ENCODE measurements around the gene TEX2. TPM values are rescaled to one million over a fixed set of nuclear protein-coding genes. Genes with fewer than 3 reads are reported as not detected.

The TEX2 gene
- total RNA-seq, 4 donors from 2014 or later, result 35.5 to 41.3 (median 36.9) TPM

DNA sequence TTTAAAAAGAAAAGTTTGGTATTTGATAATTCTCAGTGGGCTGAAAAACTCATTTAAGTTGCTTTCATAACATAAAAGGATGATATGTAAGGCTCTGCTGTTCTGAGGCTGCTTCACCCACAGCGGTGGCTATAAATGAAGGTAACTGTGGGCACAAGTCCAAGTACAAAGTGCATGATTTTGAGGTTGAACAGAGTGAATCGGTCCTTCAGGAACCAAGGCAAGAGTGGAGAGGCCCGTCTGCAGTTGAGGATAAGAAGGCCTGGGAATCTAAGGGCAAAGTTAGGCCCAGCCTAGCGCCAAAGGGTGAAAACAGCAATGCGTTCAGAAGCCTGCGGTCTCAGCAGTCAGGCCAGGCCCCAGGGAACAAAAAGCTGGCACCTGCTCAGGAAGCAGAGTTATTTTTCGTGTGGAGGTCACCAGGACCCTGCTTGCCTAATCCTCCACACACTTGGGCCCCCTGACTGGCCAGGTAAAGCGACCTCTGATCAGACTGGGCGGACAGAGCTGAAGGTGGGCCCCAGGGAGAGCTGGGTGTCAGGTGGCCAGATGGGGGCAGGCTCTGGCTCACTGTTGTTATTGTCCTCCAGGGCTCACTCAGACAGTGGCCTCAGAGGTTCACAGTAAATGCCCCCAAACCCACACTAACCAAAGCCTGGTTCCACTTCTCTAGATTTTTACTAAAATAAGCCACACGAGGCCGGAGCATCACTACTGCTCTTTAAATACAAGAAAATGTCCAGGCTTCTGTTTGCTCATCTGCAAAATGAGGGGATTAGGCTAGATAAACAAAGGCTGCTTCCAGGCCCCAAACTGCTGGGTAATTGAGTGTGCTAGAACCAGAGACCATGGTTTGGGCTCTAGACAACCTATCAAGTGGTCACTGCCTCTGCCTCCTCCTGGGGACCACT, 46.5 kb downstream of the TEX2 start:
- Histone ChIP-seq H3K4me3 (no peak overlapping the region), H3K9me3 (no peaks in the 10 kb centered on the region), H3K27me3 (no peaks in the 10 kb centered on the region), H3K4me1 (peaks cover 48% of the 10 kb centered on the region), H3K36me3 (peaks cover 22% of the 10 kb centered on the region), H3K27ac (peak overlapping the region; percentile 10)
- no peak for TF ChIP-seq POLR2A (IDR thresholded peaks at IDR 0.05)
- no peak for TF ChIP-seq EP300 (IDR thresholded peaks at IDR 0.05)
- TF ChIP-seq, protein P1, sequence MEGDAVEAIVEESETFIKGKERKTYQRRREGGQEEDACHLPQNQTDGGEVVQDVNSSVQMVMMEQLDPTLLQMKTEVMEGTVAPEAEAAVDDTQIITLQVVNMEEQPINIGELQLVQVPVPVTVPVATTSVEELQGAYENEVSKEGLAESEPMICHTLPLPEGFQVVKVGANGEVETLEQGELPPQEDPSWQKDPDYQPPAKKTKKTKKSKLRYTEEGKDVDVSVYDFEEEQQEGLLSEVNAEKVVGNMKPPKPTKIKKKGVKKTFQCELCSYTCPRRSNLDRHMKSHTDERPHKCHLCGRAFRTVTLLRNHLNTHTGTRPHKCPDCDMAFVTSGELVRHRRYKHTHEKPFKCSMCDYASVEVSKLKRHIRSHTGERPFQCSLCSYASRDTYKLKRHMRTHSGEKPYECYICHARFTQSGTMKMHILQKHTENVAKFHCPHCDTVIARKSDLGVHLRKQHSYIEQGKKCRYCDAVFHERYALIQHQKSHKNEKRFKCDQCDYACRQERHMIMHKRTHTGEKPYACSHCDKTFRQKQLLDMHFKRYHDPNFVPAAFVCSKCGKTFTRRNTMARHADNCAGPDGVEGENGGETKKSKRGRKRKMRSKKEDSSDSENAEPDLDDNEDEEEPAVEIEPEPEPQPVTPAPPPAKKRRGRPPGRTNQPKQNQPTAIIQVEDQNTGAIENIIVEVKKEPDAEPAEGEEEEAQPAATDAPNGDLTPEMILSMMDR (IDR thresholded peaks at IDR 0.05), result no peak
- TF ChIP-seq POLR2AphosphoS5 (IDR thresholded peaks at IDR 0.05), result no peak
- 68% methylated on average over 11 of the region's 11 CpGs for WGBS
- no peak for DNase-seq (ENCODE audit: low spot score in 2 of 2)

DNA sequence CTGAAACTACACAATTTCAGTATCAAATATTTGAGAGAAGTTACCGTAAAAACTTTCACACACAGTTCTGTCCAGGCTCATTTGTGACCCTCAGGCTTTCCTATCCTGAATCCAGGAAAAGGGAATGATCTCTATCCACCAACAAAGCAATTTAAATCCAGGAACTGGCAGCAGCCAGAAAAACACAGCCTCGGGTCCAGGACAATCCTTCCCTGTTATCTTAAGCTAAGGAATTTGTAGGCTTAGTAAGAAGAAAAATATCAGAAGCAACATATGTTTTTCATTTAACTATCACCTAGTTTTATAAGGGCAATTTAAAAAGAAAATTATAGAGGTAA, 47.1 kb downstream of the TEX2 start:
- H3K9me3 ChIP-seq, result no peaks in the 10 kb centered on the region
- peaks cover 48% of the 10 kb centered on the region for H3K4me1 ChIP-seq
- no peak for DNase-seq (ENCODE audit: low spot score in 2 of 2)
- 38% methylated on average over 2 of the region's 2 CpGs for WGBS
- H3K27ac ChIP-seq, result no peak overlapping the region
- peaks cover 22% of the 10 kb centered on the region for H3K36me3 ChIP-seq
- TF ChIP-seq, protein P1 (IDR thresholded peaks at IDR 0.05), result no peak
- TF ChIP-seq POLR2AphosphoS5 (IDR thresholded peaks at IDR 0.05) (no peak), POLR2A (IDR thresholded peaks at IDR 0.05) (no peak)
- no peaks in the 10 kb centered on the region for H3K27me3 ChIP-seq
- H3K4me3 ChIP-seq, result no peak overlapping the region

DNA sequence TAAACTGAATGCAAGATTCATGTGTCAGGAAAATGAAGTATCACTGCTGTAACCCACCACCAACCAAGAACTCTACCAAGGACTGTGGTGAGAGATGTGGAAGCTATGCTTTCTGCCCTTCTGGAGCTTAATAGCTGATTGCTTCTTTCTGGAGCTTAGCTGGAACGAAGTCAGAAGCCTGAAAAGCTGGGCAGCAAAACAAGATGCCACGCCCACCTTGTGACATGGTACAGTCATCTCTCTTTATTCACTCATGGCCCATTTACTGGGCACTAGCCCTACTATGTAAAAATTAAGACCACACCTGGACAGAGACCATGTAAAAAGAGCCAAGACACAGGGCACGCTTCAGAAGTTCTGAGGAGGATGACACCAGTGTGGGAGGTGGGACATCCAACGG, 48.1 kb downstream of the TEX2 start:
- WGBS, result 82% methylated on average over 4 of the region's 4 CpGs
- DNase-seq (ENCODE audit: low spot score in 2 of 2), result no peak
- no peak overlapping the region for H3K4me3 ChIP-seq
- H3K4me1 ChIP-seq, result peaks cover 46% of the 10 kb centered on the region
- no peak overlapping the region for H3K27ac ChIP-seq
- TF ChIP-seq EP300 (IDR thresholded peaks at IDR 0.05) (no peak), POLR2AphosphoS5 (IDR thresholded peaks at IDR 0.05) (no peak), POLR2A (IDR thresholded peaks at IDR 0.05) (no peak)
- TF ChIP-seq, protein P1 (IDR thresholded peaks at IDR 0.05), result no peak
- H3K36me3 ChIP-seq, result peaks cover 22% of the 10 kb centered on the region
- H3K9me3 ChIP-seq, result no peaks in the 10 kb centered on the region
- no peaks in the 10 kb centered on the region for H3K27me3 ChIP-seq

DNA sequence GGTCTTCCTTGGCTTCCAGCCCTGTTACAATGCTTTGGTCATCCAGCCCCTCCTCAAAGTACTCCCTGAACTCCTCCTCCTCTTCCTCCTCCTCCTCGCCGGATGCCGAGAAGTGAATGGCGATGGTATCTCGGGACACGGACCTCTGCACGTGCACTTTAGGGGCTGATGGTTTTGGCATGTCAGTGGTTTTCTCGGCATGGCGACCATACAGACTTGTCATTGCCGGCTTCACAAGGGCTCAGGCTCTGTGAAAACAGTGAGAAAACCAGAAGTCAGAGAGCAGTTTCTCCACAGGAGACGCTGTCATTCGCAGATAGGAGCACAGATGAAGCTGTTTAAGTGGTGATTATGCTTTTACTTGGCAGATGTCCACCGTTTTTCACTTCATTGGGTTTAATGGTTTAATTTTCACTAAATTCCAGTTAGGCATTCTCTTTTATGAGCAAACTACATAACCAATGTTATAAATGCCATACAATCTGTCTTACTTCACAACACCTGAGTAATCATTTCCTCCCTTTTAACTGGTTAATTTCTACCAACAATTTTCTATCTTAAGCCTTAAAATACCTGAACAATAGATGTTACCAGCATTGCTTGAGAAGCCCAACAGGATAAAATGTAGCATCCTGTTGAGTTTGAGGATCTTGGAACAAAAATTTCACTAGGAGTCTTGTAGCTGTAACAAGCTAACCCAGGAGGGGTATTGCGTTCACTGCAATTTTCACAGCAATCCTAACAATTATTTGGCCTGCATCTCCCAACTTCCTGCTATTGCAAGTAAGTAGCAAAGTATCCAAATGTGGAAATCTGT, 48.9 kb downstream of the TEX2 start:
- Histone ChIP-seq H3K9me3 (no peaks in the 10 kb centered on the region), H3K36me3 (peaks cover 22% of the 10 kb centered on the region), H3K27me3 (no peaks in the 10 kb centered on the region), H3K4me3 (no peak overlapping the region), H3K4me1 (peaks cover 46% of the 10 kb centered on the region), H3K27ac (no peak overlapping the region)
- 92% methylated on average over 14 of the region's 14 CpGs for WGBS
- no peak for DNase-seq (ENCODE audit: low spot score in 2 of 2)
- no peak for TF ChIP-seq POLR2AphosphoS5 (IDR thresholded peaks at IDR 0.05)
- TF ChIP-seq EP300 (IDR thresholded peaks at IDR 0.05), result no peak
- TF ChIP-seq, protein P1 (IDR thresholded peaks at IDR 0.05), result no peak
- no peak for TF ChIP-seq POLR2A (IDR thresholded peaks at IDR 0.05)

DNA sequence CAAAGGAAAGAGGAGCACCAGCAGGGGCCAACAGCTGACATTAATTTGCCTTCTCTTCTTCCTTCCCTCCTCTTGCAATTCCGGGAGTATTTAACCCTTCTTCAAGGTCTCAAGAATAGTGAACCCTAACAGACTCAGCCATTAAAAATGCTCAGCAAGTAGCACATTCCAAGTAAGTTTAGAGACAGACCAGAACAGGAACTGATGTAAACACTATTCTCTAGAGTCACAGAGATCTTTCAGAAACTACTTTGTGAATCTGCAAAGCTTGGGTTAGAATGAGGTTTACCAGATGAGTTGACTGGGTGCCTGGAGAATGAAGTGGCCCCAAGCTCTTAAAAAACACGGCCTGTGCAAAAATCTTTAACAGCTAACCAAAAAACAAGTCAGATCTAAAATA, 50.9 kb downstream of the TEX2 start:
- no peak for TF ChIP-seq POLR2AphosphoS5 (IDR thresholded peaks at IDR 0.05)
- TF ChIP-seq, protein P1 (IDR thresholded peaks at IDR 0.05), result no peak
- no peak for TF ChIP-seq POLR2A (IDR thresholded peaks at IDR 0.05)
- no peak for TF ChIP-seq EP300 (IDR thresholded peaks at IDR 0.05)
- H3K4me3 ChIP-seq, result no peak overlapping the region
- no peaks in the 10 kb centered on the region for H3K9me3 ChIP-seq
- DNase-seq (ENCODE audit: low spot score in 2 of 2), result no peak
- peaks cover 22% of the 10 kb centered on the region for H3K36me3 ChIP-seq
- no peak overlapping the region for H3K27ac ChIP-seq
- peaks cover 34% of the 10 kb centered on the region for H3K4me1 ChIP-seq
- 72% methylated on average over 2 of the region's 2 CpGs for WGBS
- H3K27me3 ChIP-seq, result no peaks in the 10 kb centered on the region
